HG03039 (cell line): ENCODE measurements around the gene DAZAP2.

Source experiments
- ATAC-seq: cut with Tn5 transposase; IDR thresholded peaks from one replicate; pipeline ENCODE4 v1.9.1; 2021; ENCODE audit warnings: mild to moderate bottlenecking, moderate library complexity; ENCODE audit not compliant: unreplicated experiment

The DAZAP2 gene, protein sequence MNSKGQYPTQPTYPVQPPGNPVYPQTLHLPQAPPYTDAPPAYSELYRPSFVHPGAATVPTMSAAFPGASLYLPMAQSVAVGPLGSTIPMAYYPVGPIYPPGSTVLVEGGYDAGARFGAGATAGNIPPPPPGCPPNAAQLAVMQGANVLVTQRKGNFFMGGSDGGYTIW

DNA sequence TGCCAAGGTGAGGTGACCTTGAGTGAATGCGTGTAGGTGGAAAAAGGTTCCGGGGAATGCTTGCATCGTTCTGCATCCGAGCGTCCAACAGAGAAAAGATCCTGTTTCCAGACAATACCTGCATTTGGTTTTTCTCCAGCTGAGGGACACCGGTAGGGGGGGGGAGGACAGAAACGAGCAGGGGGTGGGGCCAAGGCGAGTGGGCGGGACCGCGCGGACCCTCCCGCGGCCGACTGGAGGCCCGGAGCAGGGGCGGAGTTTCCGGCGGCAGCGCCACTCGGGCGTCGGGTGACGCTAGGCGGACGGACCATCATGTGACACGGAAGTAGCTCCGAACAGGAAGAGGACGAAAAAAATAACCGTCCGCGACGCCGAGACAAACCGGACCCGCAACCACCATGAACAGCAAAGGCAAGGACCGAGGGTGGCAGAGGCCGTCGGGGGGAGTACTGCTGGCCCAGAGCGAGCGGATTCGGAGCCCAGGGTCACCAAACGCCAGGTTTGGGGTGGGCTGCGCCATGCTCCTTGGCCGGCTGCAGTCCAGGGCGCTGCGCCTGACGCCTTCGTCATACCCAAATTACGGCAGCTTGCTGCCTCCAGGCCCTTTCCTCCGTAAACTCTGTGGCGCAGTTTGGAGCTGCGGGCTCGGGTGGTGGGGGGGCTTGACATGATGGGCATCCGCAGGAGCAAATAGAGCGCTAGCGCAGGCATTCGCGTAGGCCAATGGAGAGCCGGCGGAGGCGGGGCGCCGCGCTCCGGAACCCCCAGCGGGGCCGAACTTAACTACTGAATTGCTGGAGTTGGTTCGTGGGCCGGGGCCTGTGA is at the start of gene DAZAP2:
DAZAP2 (plus strand) TSS at position 317 of the 825 bp plus-strand sequence; CDS start at position 399, 82 bp downstream.
- peak; percentile 91 for ATAC-seq

DNA sequence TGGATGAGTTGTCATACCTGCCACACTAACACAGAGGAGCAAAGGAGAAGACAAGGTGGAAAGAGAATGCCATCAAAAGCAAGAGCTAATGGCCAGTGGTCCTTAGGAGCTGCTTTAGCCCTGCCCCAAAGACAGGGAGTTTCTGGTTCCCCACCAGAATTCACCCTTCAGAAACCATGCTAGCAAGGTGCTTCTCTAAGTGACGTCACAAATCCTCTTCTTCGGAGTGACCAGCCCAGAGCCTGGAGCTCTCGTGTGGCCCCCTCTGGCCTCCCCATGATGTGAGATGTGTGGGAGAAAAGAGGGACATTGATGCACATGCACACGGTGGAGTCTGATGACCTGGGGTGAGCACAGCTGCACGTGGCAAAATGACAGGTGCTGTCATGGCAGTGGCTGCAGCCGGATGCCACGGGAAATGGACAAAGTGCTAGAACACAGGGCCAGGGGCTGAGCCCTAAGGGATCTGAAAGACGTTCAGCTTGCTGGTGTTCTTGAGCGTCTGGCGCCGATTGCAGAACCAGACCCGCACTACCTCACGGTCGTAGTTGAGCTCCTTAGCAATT is 48.8 kb upstream of the DAZAP2 start:
- ATAC-seq, result no peak

DNA sequence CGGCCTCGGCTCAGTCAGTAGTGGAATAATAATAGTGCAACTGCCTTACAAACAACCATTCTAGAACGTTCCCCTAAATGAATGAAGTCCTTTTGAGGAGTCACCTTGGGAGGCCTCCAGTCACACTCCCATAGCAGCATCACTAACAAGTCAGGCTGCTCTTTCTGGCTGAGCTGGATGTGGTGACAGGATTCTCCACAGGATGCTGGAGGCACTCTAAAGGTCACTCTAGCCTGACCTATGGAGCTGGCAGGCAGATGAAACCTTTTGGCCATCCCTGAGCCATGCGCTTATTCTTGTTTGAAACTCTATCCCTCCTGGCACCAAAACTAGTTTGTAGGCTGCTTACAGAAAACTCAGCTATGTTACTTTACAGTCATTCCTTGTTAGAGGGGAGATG is 47.8 kb upstream of the DAZAP2 start:
- no peak for ATAC-seq

DNA sequence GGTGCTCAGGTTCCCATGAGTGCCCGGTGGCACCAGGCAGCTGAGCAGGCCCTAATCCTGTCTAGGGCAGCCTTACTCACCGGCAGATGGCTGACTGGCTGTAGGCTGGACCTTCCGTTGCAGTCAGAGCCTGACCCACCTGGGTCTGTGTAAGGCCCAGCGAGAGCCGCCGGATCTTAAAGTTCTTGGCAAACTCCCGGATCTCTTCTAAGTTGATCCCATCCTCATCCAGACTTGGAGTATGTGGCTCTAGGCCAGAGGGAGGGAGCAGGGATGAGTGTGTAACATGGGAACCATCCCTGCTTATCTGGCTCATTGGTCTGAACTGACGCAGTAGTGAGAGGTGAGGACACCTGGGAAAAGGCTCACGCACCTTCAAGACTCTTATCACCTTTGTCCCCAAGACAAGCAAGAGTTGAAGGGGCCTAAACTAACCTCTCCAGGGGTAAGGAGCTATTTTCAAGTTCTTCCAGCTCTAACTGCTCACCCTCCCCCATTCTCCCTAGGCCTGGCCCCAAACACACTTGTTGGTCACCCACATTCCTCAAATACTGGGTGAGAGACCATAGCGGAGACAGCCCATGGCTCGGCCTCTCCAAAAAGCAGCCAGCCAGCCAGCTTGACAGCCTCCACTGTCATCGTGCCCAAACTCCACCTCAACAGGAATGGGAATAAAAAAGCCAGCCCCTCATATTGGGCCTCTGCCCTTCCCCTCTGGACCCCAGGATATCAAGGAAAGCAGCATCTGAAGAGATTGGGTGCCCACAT is 46.9 kb upstream of the DAZAP2 start:
- no peak for ATAC-seq

DNA sequence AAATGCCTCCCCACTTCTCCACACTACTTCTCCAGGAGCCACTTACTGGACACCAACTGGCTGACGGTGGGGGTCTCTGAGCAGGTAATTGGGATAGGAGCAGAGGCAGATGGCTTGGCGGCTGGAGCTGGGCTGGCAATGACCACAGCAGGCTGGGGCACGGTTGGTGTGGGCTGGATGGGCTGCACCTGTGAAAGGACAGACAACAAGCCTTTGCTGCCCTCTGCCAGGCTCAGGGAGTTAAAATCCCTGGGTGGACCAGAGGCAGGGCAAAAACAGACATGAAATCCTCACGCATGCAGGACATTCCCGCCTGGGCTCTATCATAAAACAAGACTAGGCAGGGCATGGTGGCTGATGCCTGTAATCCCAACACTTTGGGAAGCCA is 46.3 kb upstream of the DAZAP2 start:
- ATAC-seq, result no peak

DNA sequence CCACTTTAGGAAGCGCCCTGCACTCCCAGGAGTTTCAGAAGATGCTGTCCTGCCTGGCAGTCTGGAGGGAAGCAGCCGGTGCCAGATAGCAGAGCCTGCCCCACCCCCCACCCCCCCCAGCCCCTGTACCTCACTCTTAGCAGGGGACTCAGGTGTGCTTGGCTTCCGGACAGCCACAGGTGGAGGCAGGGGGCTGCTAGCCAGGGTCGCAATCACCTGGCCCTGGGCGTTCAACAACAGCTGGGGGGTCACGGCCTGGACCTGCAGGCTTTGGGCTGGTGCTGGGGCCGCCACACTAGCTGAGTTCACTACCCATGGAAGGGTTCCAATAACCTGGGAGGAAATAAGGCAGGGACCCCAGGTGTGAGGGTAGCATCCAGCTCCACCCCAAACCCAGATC is 42.8 kb upstream of the DAZAP2 start:
- ATAC-seq, result no peak

DNA sequence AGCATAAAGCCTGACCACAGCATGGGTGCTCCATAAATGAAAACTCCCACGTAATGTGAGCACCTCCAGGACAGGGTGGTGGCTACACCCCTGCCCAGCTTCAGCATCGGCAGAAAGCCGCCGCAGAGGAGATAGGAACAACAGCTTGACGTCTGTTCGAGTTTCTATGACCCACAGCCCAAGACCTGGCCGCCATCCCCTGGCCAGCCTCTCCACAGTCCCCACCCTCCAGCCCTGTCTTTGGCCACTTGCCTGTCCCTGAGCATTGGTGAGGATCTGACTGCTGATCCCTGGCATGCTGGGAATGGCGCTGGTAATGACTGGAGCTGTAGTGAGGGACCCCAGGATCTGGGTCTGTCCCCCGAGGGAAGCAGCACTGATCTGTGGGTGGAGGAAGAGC is 42.1 kb upstream of the DAZAP2 start:
- ATAC-seq, result no peak

DNA sequence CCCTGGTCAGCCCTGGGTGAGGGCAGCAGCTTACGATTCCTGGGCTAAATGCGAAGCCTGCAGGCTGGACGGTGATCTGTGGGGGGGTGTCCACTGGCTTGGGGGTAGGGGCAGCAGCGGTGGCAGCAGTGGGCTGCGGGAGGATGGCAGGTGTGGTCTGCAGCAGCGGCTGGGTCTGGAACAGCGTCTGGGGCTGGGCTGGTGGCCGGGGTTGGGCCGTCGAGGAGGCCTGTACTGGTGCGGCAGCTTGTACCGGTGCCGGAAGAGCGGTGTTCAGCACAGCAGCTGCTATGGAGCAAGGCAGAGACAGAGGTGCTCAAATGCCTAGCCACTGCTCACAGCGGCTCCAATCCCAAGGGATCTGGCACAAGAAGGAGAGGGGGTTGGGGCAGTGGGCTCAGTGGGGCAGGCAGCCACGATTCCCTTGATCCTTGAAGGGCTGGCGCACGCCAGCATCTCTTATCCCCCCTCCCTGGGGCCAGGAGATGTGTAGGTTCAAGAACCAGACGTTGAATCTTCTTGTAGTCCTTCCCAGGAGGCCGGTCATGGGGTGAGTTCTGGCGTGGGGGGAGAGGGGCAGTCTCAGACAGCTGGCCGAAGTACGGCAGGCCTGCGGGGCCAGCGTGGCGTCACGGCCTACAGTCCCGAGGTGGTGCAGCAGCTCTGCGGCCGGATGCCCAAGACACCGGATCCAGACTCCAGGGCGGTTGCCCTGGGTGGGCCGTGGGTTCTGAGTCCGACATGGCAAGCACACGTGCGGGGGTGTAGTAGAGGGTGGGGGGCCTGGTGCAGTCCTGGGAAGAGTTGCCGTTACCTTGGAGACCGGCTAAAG is 40.7 kb upstream of the DAZAP2 start:
- ATAC-seq, result no peak

DNA sequence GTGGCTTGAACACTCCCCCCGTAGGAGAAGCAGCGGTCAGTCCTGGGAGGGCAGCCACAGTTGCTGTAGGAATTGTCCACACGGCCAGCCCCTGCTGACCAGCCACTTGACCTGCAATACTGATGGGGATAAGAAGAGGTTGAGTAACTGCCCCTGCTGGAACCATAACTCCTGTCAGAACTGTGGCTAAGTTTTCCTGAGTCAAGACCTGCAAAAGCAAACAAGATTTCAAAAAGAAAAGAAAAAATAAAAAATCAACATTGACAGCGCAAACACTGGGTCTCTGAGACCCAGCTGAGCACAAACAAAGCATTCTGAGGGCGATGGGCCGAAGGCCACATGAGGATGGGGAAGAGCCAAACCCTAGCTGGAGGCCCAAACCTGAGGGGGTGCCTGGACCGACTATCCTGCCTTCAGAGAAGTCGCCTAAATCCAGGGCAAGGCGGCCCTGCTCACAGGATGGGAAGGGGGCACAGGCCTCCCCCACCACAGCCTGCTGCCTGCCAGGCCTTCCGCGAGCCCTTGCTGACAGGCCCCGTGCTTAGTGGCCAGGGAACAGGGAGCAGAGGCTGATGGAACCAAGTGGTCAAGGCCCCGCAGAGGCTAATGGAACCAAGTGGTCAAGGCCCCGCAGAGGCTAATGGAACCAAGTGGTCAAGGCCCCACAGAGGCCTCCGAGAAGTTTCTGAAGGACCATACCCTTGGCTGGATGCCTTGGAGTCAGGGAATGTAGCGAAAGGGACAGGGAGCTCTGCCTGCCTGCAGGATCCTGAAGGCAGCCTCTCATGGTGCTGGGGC is 39.9 kb upstream of the DAZAP2 start:
- no peak for ATAC-seq

DNA sequence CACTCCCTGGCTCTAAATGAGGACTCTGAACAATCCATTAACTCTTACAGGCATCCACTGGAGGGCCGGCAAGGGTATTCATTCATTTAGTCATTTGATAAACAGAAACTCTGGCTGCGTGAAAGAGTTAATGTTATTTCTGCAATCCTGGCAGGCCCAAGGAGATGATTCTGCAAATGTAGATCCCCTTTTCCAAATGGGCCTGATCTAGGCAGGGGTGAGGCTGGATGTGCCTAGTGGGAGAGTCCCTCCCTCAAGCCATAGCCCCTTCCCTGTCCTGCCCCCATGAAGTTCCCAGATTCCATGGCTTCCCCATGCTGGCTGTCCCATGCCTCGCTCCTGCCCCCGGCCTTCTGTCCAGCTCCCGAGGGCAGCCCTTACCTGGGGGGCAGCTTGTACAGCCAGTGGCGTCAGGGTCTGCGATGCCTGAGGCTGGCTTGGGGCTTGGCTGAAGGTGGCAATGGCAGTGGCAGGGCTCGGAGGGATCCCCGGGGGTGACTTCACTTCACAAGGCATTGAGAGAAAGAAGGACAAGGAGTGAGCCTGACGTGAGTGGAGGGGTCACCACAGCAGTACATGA is 39.2 kb upstream of the DAZAP2 start:
- ATAC-seq, result no peak

DNA sequence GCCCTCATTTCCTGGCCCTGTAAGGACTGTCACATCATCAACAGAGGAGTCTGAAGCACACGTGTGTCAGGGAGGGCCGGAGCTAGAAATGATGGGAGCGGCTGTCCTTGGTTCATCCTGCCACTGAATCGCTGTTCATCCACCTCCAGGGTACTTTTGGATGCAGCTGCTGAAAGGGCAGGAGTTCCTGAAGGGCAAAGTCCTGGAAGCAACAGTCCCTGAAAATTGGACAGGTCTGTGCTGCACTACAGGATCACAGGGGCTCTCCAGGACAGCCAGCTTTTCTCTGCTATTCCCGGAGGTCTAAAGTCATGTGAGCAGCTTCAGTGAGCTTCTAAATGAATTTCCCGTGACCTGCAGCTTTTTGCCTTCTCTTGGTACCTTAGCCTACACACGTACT is 38.5 kb upstream of the DAZAP2 start:
- ATAC-seq, result no peak

DNA sequence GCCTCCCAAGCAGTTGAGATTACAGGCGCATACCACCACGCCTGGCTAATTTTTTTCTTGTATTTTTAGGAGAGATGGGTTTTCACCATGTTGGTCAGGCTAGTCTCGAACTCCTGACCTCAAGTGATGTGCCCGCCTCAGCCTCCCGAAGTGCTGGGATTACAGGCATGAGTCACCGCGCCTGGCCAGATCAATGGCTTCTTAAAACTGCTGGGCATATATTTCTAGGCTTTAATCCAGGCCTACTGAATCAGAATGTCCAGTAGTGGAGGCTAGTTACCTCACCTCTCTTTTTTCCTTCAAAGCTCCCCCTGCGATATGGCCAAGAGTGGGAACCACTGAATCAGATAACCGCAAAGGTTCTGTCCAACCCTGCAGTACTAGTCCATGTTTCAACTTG is 37.8 kb upstream of the DAZAP2 start:
- ATAC-seq, result no peak

DNA sequence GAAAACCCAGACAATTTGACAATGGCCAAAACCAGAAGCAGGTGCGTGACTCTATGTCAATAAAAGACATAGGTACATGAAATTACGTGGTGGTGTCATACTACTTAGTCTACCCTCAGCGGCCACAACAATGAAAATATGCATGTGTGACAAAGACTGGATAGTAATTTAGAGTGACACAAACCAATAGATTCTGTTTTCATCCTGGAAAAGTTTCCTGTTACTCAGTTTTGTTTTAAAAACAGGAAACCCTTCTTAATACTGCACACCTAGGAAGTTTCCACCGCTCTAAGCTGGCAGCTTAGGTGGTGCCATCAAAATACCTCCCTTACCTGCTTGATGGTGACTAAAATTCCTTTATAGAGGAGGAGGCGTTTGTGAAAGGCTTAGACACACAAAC is 35.9 kb upstream of the DAZAP2 start:
- no peak for ATAC-seq

DNA sequence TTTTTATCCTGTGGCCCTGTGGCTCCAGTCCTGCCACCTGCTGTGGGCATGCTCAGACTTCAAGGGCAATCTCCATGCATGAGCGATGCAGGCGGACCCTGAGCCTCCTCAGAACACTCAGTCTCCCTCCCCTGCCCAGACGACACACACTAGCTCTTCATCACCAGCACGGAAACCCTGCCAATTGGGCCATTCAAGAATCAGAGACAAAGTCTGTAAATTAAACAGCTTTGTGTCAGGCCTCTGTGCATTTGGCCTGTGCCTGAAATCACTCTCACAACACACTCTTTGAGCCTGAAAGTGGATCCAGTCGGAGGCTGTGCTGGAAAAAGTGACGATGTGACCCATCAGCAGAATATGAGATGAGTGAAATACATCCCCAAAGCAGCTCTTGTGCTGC is 33.3 kb upstream of the DAZAP2 start:
- ATAC-seq, result no peak

DNA sequence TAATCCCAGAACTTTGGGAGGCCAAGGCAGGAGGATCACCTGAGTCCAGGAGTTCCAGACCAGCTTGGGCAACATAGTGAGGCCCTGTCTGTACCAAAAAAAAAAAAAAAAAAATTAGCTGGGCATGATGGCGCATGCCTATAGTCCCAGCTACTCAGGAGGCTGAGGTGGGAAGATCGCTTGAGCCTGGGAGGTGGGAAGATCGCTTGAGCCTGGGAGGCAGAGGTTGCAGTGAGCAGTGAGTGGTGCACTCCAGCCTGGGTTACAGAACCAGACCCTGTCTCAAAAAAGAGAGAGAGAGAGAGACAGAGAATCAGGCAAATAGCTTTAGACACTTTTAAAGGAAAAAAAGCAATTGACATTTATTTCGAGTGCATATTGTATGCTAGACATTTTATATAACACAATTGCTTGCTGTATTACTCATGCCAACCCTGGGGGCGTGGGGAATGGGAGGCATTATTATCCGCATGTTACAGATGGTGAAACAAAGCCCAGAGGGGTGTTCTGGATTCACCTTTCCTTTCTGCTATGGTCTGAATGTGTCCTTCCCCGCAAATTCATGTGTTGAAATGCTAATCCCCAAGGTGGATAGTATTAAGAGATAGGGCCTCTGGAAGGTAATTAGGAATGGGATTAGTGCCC is 30.5 kb upstream of the DAZAP2 start:
- ATAC-seq, result no peak

DNA sequence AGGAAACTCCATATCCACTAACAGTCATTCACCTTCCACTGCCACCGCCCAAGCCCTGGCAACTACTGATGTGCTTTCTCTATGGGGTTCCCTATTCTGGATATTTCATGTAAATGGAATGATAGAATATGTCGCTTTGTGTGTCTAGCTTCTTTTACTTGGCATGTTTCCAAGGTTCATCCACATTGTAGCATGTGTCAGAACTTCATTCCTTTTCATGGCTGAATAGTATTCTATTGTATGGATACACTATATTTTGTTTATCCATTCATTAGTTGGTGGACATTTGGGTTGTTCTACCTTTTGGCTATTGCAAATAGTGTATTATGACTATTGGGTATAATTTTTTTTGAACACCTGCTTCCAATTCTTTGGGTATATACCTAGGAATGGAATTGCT is 29.4 kb upstream of the DAZAP2 start:
- ATAC-seq, result no peak

DNA sequence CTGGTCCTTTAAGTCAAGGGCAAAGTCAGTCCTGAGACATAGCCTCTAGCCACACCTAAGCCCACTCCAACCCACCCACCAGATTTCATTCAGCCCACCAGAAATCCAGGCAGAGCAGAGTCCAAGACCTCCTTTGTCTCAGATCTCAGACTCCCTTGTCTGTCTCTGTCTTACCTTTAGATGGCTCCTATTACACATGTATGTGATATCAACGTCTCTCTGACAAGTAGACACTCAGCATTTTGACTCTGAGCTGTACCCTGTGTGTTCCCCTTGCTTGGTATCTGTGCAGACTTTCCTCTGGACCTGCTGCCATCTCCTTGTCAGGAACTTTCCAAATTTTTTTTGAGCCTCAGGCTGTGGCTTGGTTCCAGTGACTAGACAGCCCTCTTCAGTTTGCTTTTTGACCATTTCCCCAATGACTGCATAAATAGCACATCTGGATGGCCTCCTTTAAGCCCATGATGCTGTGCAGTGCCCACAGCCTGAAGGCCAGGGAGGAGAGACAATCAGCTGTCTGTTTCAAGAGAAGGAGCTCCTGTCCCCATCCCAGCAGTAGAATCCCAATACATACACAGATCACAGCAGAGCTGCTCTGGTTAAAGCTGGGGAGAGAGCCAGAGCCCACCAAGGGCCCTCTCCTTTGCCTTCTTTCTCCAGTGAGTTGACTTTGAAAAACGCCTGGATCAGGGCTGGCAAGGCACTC is 27.8 kb upstream of the DAZAP2 start:
- ATAC-seq, result no peak

DNA sequence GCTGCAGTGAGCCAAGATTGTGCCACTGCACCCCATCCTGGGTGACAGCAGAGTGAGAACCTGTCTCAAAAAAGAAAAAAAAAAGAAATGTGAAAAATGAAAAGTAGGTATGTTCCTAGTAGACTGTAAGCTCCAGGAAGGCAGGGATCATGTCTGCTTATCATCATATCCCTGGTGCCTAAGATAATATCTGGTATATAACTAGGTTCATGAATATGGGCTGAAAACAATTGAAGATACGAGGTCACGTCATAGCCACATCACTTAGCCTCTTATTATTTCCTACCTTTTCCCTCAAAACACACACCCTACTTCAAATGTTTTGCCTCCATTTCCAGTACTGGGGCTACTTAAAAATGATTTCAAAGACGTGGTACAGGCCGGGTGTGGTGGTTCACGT is 23.7 kb upstream of the DAZAP2 start:
- no peak for ATAC-seq

DNA sequence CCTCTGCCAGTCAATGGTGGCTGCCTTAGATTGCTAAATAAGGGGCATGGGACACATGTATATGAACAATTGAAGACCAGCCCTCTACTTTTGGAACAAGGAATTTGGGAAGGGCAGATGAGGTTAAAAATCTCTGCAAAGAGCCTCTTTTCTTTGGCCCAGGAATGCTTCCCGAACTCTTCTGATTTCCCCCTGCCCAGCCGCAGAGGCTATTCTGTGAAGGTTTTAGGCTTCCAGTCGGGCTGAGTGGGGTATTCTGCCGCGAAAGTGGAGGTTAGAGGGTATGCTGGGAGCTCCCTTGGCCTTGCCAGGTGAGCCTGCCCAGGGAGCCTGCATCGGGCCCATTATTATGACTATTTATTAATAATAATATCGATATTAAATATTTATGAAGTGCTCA is 22.0 kb upstream of the DAZAP2 start:
- no peak for ATAC-seq
